ENCODE data around the gene KRT7.

The KRT7 gene

DNA sequence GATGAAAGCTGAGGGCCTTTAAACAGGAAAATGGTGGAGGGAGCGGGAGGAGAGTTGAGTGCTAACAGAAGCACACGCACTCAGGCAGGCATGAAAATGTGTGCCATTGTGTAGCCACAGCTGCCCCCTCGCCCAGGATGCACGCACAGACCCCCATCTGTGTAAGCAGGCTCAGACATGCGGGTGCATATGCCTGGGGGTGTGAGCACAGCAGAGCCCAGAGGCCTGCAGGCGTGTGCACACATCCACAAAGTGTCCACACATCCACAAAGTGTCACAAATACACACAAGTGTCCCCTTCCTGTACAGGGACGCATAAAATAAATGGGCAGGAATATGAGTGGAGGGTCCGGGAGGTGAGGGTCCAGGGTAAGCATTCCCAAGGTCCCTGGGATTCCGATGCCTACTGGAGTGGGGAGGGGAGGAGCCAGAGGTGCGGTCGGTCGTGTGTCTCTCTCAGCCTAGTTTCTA is 805 bp upstream of the KRT7 start:
- peaks cover 18% of the 10 kb centered on the region for H3K27me3 ChIP-seq (ENCODE audit: low read depth, low read length)
- no peaks in the 10 kb centered on the region for H3K9me3 ChIP-seq (ENCODE audit: insufficient read depth, low read length)
- no peak overlapping the region for H2AFZ ChIP-seq (ENCODE audit: low read depth, low read length)
- no peaks in the 10 kb centered on the region for H3K79me2 ChIP-seq (ENCODE audit: low read length)
- H4K20me1 ChIP-seq (ENCODE audit: insufficient read depth, low read length), result no peaks in the 10 kb centered on the region
- H3K27ac ChIP-seq (ENCODE audit: low read length), result no peak overlapping the region
- H3K4me2 ChIP-seq (ENCODE audit: low read length), result no peak overlapping the region
- TF ChIP-seq, protein P1, sequence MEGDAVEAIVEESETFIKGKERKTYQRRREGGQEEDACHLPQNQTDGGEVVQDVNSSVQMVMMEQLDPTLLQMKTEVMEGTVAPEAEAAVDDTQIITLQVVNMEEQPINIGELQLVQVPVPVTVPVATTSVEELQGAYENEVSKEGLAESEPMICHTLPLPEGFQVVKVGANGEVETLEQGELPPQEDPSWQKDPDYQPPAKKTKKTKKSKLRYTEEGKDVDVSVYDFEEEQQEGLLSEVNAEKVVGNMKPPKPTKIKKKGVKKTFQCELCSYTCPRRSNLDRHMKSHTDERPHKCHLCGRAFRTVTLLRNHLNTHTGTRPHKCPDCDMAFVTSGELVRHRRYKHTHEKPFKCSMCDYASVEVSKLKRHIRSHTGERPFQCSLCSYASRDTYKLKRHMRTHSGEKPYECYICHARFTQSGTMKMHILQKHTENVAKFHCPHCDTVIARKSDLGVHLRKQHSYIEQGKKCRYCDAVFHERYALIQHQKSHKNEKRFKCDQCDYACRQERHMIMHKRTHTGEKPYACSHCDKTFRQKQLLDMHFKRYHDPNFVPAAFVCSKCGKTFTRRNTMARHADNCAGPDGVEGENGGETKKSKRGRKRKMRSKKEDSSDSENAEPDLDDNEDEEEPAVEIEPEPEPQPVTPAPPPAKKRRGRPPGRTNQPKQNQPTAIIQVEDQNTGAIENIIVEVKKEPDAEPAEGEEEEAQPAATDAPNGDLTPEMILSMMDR (IDR thresholded peaks at IDR 0.05; ENCODE audit: low read depth, low read length), result no peak
- no peak for TF ChIP-seq EZH2phosphoT487 (IDR thresholded peaks at IDR 0.05; ENCODE audit: low read depth)
- H3K4me1 ChIP-seq (ENCODE audit: low read length), result no peaks in the 10 kb centered on the region
- no peaks in the 10 kb centered on the region for H3K36me3 ChIP-seq (replicated peaks; ENCODE audit: low read depth, low read length)
- no peak overlapping the region for H3K4me3 ChIP-seq (ENCODE audit: low read length)
- no peak overlapping the region for H3K9ac ChIP-seq (ENCODE audit: low read length)

DNA sequence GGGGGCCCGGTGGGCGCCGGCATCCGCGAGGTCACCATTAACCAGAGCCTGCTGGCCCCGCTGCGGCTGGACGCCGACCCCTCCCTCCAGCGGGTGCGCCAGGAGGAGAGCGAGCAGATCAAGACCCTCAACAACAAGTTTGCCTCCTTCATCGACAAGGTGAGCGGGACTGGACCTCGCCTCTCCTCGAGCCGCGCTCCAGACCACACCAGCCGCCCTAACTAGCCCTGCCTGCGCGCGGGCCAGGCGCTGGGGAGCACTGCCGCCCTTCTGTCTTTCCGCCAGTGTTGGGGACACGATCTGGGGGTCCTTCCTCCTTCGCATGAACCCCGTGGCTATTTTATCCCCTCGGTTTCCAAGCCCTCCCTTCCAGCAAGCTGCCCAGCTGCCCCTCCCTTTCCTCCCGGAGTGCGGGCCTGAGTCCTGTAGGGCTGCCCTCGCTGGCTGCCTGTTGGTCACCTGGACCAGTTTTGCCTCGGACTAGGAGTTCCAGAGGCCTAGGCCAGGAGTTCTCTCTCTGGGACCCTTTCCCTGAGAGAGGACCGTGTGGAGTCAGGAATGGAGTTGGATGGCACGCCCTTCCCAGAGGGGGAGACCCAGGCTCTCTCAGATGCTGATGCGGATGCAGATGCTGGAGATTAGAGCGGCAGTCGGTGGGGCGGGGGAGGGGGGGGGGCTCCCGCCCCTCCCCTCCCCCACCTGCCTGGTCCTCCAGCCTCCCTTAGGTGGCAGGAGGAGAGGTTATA is 592 bp downstream of the KRT7 start:
- H3K4me1 ChIP-seq (ENCODE audit: low read length), result no peaks in the 10 kb centered on the region
- no peaks in the 10 kb centered on the region for H3K9me3 ChIP-seq (ENCODE audit: insufficient read depth, low read length)
- H3K4me3 ChIP-seq (ENCODE audit: low read length), result no peak overlapping the region
- TF ChIP-seq EZH2phosphoT487 (IDR thresholded peaks at IDR 0.05; ENCODE audit: low read depth), result no peak
- TF ChIP-seq, protein P1 (IDR thresholded peaks at IDR 0.05; ENCODE audit: low read depth, low read length), result no peak
- H3K9ac ChIP-seq (ENCODE audit: low read length), result no peak overlapping the region
- H2AFZ ChIP-seq (ENCODE audit: low read depth, low read length), result no peak overlapping the region
- no peak overlapping the region for H3K27ac ChIP-seq (ENCODE audit: low read length)
- no peaks in the 10 kb centered on the region for H3K79me2 ChIP-seq (ENCODE audit: low read length)
- peaks cover 11% of the 10 kb centered on the region for H3K27me3 ChIP-seq (ENCODE audit: low read depth, low read length)
- H3K36me3 ChIP-seq (replicated peaks; ENCODE audit: low read depth, low read length), result no peaks in the 10 kb centered on the region
- no peaks in the 10 kb centered on the region for H4K20me1 ChIP-seq (ENCODE audit: insufficient read depth, low read length)
- no peak overlapping the region for H3K4me2 ChIP-seq (ENCODE audit: low read length)

DNA sequence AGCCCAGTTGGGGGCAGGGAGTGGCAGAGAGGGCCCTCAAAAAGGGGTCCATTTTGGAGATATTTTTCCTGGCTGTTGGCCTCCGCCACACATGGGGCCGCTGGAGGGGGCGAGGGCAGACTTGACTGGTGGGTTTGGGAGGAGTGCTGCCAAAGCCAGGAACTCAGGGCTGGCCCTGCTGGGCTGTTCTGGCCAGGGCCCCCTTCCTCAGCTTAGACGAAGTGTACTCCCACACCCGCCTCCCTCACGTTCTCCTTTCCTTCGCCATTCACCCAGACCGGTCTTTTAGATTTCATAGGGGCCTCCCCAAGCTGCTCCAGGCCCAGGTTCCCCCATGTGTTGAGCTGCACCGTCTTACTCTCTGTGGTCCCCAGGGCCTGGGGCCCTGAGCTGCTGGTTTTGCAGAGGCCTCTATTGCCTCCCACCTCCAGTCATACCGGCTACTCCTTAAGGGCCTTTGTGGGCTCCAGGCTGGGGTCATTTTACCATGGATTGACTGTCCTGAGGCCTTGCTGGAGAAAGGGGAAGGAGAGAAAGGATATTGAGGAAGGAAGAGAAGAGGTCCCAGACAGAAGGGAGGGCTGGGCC is 1.3 kb downstream of the KRT7 start:
- H3K9me3 ChIP-seq (ENCODE audit: insufficient read depth, low read length), result no peaks in the 10 kb centered on the region
- no peak for TF ChIP-seq EZH2phosphoT487 (IDR thresholded peaks at IDR 0.05; ENCODE audit: low read depth)
- TF ChIP-seq, protein P1 (IDR thresholded peaks at IDR 0.05; ENCODE audit: low read depth, low read length), result no peak
- no peaks in the 10 kb centered on the region for H3K36me3 ChIP-seq (replicated peaks; ENCODE audit: low read depth, low read length)
- H2AFZ ChIP-seq (ENCODE audit: low read depth, low read length), result no peak overlapping the region
- H3K27me3 ChIP-seq (ENCODE audit: low read depth, low read length), result peaks cover 8% of the 10 kb centered on the region
- no peaks in the 10 kb centered on the region for H4K20me1 ChIP-seq (ENCODE audit: insufficient read depth, low read length)
- H3K9ac ChIP-seq (ENCODE audit: low read length), result no peak overlapping the region
- no peaks in the 10 kb centered on the region for H3K79me2 ChIP-seq (ENCODE audit: low read length)
- H3K4me3 ChIP-seq (ENCODE audit: low read length), result no peak overlapping the region
- H3K4me1 ChIP-seq (ENCODE audit: low read length), result no peaks in the 10 kb centered on the region
- no peak overlapping the region for H3K4me2 ChIP-seq (ENCODE audit: low read length)
- no peak overlapping the region for H3K27ac ChIP-seq (ENCODE audit: low read length)

DNA sequence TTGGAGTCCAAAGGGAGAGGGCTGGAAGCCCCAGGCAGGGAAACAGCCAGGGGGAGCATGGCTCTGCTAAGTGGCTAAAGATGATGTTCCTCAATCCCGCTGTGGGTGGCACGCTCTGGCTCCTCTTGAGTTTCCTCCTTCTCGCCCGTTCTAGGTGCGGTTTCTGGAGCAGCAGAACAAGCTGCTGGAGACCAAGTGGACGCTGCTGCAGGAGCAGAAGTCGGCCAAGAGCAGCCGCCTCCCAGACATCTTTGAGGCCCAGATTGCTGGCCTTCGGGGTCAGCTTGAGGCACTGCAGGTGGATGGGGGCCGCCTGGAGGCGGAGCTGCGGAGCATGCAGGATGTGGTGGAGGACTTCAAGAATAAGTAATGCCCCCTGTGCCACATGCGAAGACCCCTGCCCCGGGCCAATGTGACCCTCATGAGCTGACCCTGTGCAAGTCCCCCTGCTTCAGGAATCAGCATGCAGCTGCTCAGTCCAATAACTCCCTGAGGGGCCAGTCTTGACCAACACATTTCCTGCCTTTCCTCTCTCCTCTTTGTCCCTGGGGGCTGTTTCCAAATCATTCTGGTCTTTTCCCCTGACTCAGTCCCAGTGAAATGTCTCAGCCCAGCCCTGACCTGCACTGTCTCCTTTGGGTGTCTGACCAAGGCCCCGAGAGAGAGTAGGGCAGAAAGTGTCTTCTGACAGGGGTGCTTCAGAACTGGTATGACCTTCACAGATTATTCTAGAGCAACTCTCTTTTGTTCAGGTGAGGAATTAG is 2.1 kb downstream of the KRT7 start:
- Histone ChIP-seq H3K9me3 (ENCODE audit: insufficient read depth, low read length) (no peaks in the 10 kb centered on the region), H3K27me3 (ENCODE audit: low read depth, low read length) (peaks cover 3% of the 10 kb centered on the region), H3K4me3 (ENCODE audit: low read length) (no peak overlapping the region), H2AFZ (ENCODE audit: low read depth, low read length) (no peak overlapping the region), H3K27ac (ENCODE audit: low read length) (no peak overlapping the region), H4K20me1 (ENCODE audit: insufficient read depth, low read length) (no peaks in the 10 kb centered on the region), H3K4me1 (ENCODE audit: low read length) (no peaks in the 10 kb centered on the region), H3K79me2 (ENCODE audit: low read length) (no peaks in the 10 kb centered on the region), H3K4me2 (ENCODE audit: low read length) (no peak overlapping the region), H3K9ac (ENCODE audit: low read length) (no peak overlapping the region), H3K36me3 (replicated peaks; ENCODE audit: low read depth, low read length) (no peaks in the 10 kb centered on the region)
- TF ChIP-seq EZH2phosphoT487 (IDR thresholded peaks at IDR 0.05; ENCODE audit: low read depth), result no peak
- TF ChIP-seq, protein P1 (IDR thresholded peaks at IDR 0.05; ENCODE audit: low read depth, low read length), result no peak

Measured in OCI-LY3 (cell line).